Subcutaneous adipose tissue (tissue), 4 donors: ENCODE data around the gene TSPOAP1. TPM values are rescaled to one million over a fixed set of nuclear protein-coding genes. Genes with fewer than 3 reads are reported as not detected.

Experiments
- CTCF ChIP-seq: fragments of 450-650 bp; IDR thresholded peaks from one replicate; pipeline ENCODE4 v1.5.1; 2016; ENCODE audit warnings: low read depth, mild to moderate bottlenecking, control low read depth, antibody characterized with exemption, moderate library complexity
- total RNA-seq, 4 donors: library from RNA; depleted of rRNA; stranded (reverse); fragments of >200 nt; gene quantifications; one replicate each; pipeline ENCODE4 v1.1.0, GENCODE V29; 2016

Gene TSPOAP1
- total RNA-seq, 4 donors from 2014 or later = 0.65 to 4.3 (median 1.1) TPM

GRCh38 chr17:58341861-58342475, 13.4 kb upstream of the TSPOAP1 start:
- no peak for TF ChIP-seq CTCF

DNA sequence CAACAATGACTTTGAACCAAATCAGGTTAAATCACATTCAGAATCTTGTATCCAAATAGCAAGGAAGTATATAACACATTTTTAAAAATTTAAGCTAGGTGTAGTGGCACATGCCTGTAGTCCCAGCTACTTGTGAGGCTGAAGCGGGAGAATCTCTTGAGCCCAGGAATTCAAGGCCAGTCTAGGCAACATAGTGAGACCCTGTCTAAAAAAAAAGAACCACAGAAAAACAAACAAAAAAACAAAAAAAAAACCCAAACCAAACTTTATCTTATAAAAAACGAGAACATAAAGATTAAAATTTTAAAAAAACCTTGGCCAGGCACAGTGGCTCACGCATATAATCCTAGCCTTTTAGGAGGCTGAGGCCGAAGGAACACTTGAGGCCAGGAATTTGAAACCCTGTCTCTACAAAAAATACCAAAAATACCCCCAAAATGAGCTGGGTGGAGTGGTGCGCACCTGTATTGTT, 11.8 kb upstream of the TSPOAP1 start:
- no peak for TF ChIP-seq CTCF

GRCh38 chr17:58339755-58340404, 11.3 kb upstream of the TSPOAP1 start:
- TF ChIP-seq CTCF = no peak

GRCh38 chr17:58338841-58339754, 10.5 kb upstream of the TSPOAP1 start:
- no peak for TF ChIP-seq CTCF

GRCh38 chr17:58338454-58338840, 9.9 kb upstream of the TSPOAP1 start:
- no peak for TF ChIP-seq CTCF

DNA sequence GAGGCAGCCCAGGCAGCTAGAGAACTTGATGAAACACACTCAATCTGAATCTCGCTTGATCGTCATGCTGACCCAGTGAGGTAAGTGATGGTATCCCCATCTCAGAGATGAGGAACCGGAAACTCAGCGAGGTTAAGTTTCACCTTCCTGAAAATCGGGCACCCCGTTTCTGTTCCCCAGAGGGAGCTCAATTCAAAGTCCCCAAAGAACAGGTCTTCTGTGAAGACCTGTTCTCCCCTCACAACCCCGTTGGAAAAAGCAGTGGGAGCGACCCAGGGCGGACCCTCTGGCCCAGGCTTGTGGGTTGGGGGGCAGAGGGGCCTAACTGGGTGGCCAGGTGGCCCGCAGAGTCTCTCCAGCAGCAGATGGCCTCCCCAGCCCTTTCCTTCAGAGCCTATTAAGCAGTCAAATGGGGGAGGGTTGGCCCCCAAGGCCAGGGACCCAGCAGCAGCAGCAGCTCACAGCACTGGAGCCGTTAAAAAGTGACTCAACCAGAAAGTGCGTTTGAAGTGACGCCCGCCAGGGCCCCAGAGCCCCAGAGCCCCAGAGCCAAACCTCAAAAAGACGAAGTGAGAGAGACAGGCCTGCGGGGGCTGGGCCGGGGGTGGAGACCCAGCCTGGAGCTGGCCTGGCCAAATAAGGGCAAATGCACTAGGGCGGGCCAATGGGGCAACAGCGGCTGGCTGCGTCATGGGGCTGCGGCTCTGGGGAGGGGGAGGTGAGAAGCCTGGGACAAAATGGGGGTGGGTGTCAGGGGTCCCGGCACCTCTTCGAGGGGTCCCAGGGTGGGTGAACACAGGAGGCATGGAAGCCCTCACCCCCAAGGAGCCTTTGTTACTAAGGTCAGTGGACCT, 9.2 kb upstream of the TSPOAP1 start:
- no peak for TF ChIP-seq CTCF
